K562 (cell line): ENCODE data around the gene CTF1. TPM values are rescaled to one million over a fixed set of nuclear protein-coding genes. Genes with fewer than 3 reads are reported as not detected.
A peak's percentile ranks its signal among the peaks of the same experiment; 100 is the strongest.
"Not testable (repeated sequence)": the region's sequence is repeated elsewhere in the genome, so short reads cannot be mapped to it uniquely, and the experiment has no call there.

ENCODE experiments used
- ATAC-seq: fragments of 200-7000 bp; cut with Tn5 transposase; 3 replicates; pipeline ENCODE4 v1.9.1; 2020; ENCODE audit warnings: moderate library complexity
- BruUV-seq: library from RNA; stranded (reverse); fragments of 400-500 nt; replicated peaks from 2 replicates; lab custom pipeline; 2021; lab: Mats Ljungman, UMichigan
- CTCF ChIA-PET: fragments of 300-600 bp; formaldehyde crosslinking; extraction: SDS; loops from one replicate; lab custom pipeline; 2021; ENCODE audit warnings: low intra/inter-chr PET ratio; lab: Yijun Ruan, JAX
- POLR2A ChIA-PET: fragments of 300-600, 350-650 bp; sonication (Branson Sonifier 250); formaldehyde crosslinking; extraction: SDS; loops from one replicate; lab custom pipeline; 2021; ENCODE audit warnings: antibody characterized with exemption, inconsistent platforms; lab: Yijun Ruan, JAX
- DNase-seq, 4 experiments: peaks; one replicate each; pipeline versions ENCODE4 v3.0.0 to v3.0.0-alpha.2; 2011 to 2018; ENCODE audit warnings: low spot score in 3 of 4, mixed read lengths in 3 of 4; ENCODE audit errors: extremely low read depth in 1 of 4
- FAIRE-seq: peaks from 2 replicates; lab custom pipeline; 2011; peaks lifted over from hg19 to GRCh38; lab: Jason Lieb, UNC
- H2AFZ ChIP-seq: 2 replicates; pipeline ENCODE4 v1.6.0; 2011; ENCODE audit warnings: low read depth, low read length, control low read depth, inconsistent platforms
- H3K27ac ChIP-seq: fragments of 200-600 bp; 3 replicates; pipeline ENCODE4 v1.8.0; 2011; ENCODE audit warnings: low read depth, mild to moderate bottlenecking, control low read depth, inconsistent platforms, low read length, moderate library complexity, mixed read lengths; ENCODE audit errors: extremely low read depth
- H3K27me3 ChIP-seq, 2 experiments: fragments of 300-600 bp in 1 of 2; 2 replicates in 1 of 2; 3 replicates in 1 of 2; pipeline versions ENCODE4 v1.6.0 to v1.8.0; 2011; ENCODE audit warnings: inconsistent platforms in 2 of 2, low read length in 2 of 2, mild to moderate bottlenecking in 1 of 2, mixed read lengths in 1 of 2, moderate library complexity in 1 of 2; ENCODE audit not compliant: control insufficient read depth in 2 of 2, insufficient read depth in 2 of 2
- H3K36me3 ChIP-seq: fragments of 300-600 bp; 3 replicates; pipeline ENCODE4 v1.8.0; 2011; ENCODE audit warnings: mild to moderate bottlenecking, low read length, inconsistent platforms; ENCODE audit not compliant: control insufficient read depth, insufficient read depth
- H3K4me1 ChIP-seq, 2 experiments: fragments of 200-600 bp in 1 of 2; replicated peaks in 1 of 2; 2 replicates in 1 of 2; 3 replicates in 1 of 2; pipeline versions ENCODE4 v1.5.1 to v1.8.0; 2011; ENCODE audit warnings: inconsistent platforms in 2 of 2, low read length in 2 of 2, mild to moderate bottlenecking in 1 of 2, mixed read lengths in 1 of 2, moderate library complexity in 1 of 2; ENCODE audit not compliant: control insufficient read depth in 2 of 2, insufficient read depth in 2 of 2
- H3K4me2 ChIP-seq: 2 replicates; pipeline ENCODE4 v1.6.1; 2011; ENCODE audit warnings: low read length, control low read depth, inconsistent platforms, mixed read lengths; ENCODE audit not compliant: insufficient read depth
- H3K4me3 ChIP-seq: fragments of 200-600 bp; sonication (generic), shearing (Covaris generic); 2 replicates; pipeline ENCODE4 v1.5.1; 2016; ENCODE audit warnings: control low read depth, inconsistent platforms
- H3K79me2 ChIP-seq: fragments of 200-600 bp; 3 replicates; pipeline ENCODE4 v1.8.0; 2011; ENCODE audit warnings: low read length, inconsistent platforms; ENCODE audit not compliant: control insufficient read depth, insufficient read depth
- H3K9ac ChIP-seq, 2 experiments: 2 replicates each; pipeline versions ENCODE4 v1.6.0 to v1.6.1; 2011; ENCODE audit warnings: low read depth in 2 of 2, low read length in 2 of 2, control low read depth in 1 of 2, inconsistent platforms in 1 of 2, mild to moderate bottlenecking in 1 of 2, mixed read lengths in 1 of 2; ENCODE audit not compliant: insufficient read depth in 1 of 2
- H3K9me1 ChIP-seq: one replicate; pipeline ENCODE4 v1.6.0; 2011; ENCODE audit warnings: inconsistent platforms, mild to moderate bottlenecking, low read length, moderate library complexity; ENCODE audit not compliant: control insufficient read depth, insufficient read depth
- H3K9me3 ChIP-seq: replicated peaks from 2 replicates; pipeline ENCODE4 v1.5.1; 2011; ENCODE audit warnings: low read depth, low read length, inconsistent platforms; ENCODE audit not compliant: control insufficient read depth, insufficient read depth
- H4K20me1 ChIP-seq: replicated peaks from 2 replicates; pipeline ENCODE4 v1.6.1; 2011; ENCODE audit warnings: low read length, inconsistent platforms, mixed read lengths; ENCODE audit not compliant: control insufficient read depth, insufficient read depth
- ELK1 ChIP-seq: sonication (generic); formaldehyde crosslinking; IDR thresholded peaks from 2 replicates; pipeline ENCODE4 v1.8.1; 2022; ENCODE audit warnings: missing genetic modification reagents
- MTA3 ChIP-seq: fragments of 450-650 bp; formaldehyde crosslinking; IDR thresholded peaks from 2 replicates; pipeline ENCODE4 v1.6.1; 2017; ENCODE audit warnings: mild to moderate bottlenecking, borderline replicate concordance
- NCOA4 ChIP-seq: fragments of 450-650 bp; IDR thresholded peaks from 2 replicates; pipeline ENCODE4 v1.6.1; 2018; ENCODE audit warnings: mild to moderate bottlenecking; ENCODE audit not compliant: partially characterized antibody
- RFX5 ChIP-seq: IDR thresholded peaks from 2 replicates; pipeline ENCODE4 v1.6.1; 2011; ENCODE audit warnings: low read depth, mild to moderate bottlenecking, improper control_type of control experiment, low read length
- SIN3A ChIP-seq, 2 experiments: fragments of 150-350 bp in 1 of 2; IDR thresholded peaks; 2 replicates each; pipeline ENCODE4 v1.6.1; 2011 to 2016; ENCODE audit warnings: borderline replicate concordance in 2 of 2, low read depth in 2 of 2, low read length in 2 of 2, mild to moderate bottlenecking in 2 of 2, moderate library complexity in 2 of 2; ENCODE audit not compliant: control insufficient read depth in 1 of 2
- TEAD4 ChIP-seq, 2 experiments: sonication (generic) in 1 of 2; formaldehyde crosslinking in 1 of 2; IDR thresholded peaks; 2 replicates each; pipeline versions ENCODE4 v1.6.1 to v1.8.0; 2012 to 2022; ENCODE audit warnings: borderline replicate concordance in 1 of 2, inconsistent platforms in 1 of 2, low read length in 1 of 2, mild to moderate bottlenecking in 1 of 2, missing genetic modification reagents in 1 of 2
- ZKSCAN1 ChIP-seq: fragments of 150-350 bp; IDR thresholded peaks from 2 replicates; pipeline ENCODE4 v1.6.1; 2016; ENCODE audit warnings: low read depth, low read length
- ZNF766 ChIP-seq: fragments of 200-800 bp; sonication (Bioruptor generic); conservative IDR thresholded peaks from 2 replicates; pipeline ENCODE4 v1.6.1; 2016; ENCODE audit warnings: missing genetic modification characterization, missing compliant biosample characterization
- WGBS: fragments of 100-300 bp; shearing (Covaris generic); methylation state at CpG from one replicate; pipeline ENCODE4 v1.1.6; 2016; ENCODE audit warnings: low coverage, mixed read lengths; ENCODE audit not compliant: insufficient coverage; ENCODE audit errors: missing lambda C conversion rate; 5-methylcytosine and 5-hydroxymethylcytosine counted together
- in situ Hi-C: fragments of 300-500 bp; cut with MboI; formaldehyde crosslinking; loops from 4 replicates; pipeline ENCODE4 v1.15.0; 2018; ENCODE audit warnings: inconsistent platforms, mixed read lengths
- intact Hi-C: fragments of 100-400 bp; cut with micrococcal nuclease; formaldehyde crosslinking; loops from 2 replicates; pipeline ENCODE4 v1.14.2; 2022
- polyA plus RNA-seq, 8 experiments: library from polyadenylated mRNA; depleted of rRNA in 4 of 8; stranded (reverse) in 5 of 8; unstranded in 3 of 8; fragments of >200 nt; fragmentation: Nextera tagmentation in 2 of 8; fragmentation: Illumina TruSeq in 1 of 8; extraction: Ambion mirVana in 2 of 8; extraction: Trizol in 1 of 8; gene quantifications; 2 replicates each; pipeline versions ENCODE4 v1.2.1 to v1.2.3, GENCODE V29; 2011 to 2014; ENCODE audit warnings: inconsistent platforms in 1 of 8, missing spikeins in 1 of 8
- total RNA-seq, 7 experiments: library from RNA; depleted of rRNA in 6 of 7; stranded (reverse); fragments of >200 nt in 6 of 7; fragmentation: Illumina TruSeq in 2 of 7; extraction: Trizol in 2 of 7; gene quantifications; 2 replicates each; pipeline versions ENCODE4 v1.2.1 to v1.2.3, GENCODE V29; 2011 to 2021; ENCODE audit warnings: low replicate concordance in 1 of 7
- TF ChIP-seq, protein P1 (sequence below): fragments of 450-650 bp; IDR thresholded peaks from 2 replicates; pipeline ENCODE4 v1.6.1; 2017; ENCODE audit warnings: mild to moderate bottlenecking, moderate library complexity

The CTF1 gene
- total and polyA plus RNA-seq, 9 of the 15 experiments (the other 6 are each of a cell fraction or from before 2014, with no cell fraction given): 0.24 to 2.5 (median 0.44) TPM

GRCh38 chr16:30891043-30891823 is 5.2 kb upstream of the CTF1 start:
- H3K4me3 ChIP-seq, CTCF ChIA-PET, H3K9me1 ChIP-seq, H3K27ac ChIP-seq, in situ Hi-C loops, intact Hi-C loops, H3K9ac ChIP-seq, H2AFZ ChIP-seq, H3K4me2 ChIP-seq, ATAC-seq, DNase-seq, H4K20me1 ChIP-seq: not testable (repeated sequence)
- H3K36me3 ChIP-seq: peaks cover 47% of the 10 kb centered on the region; the same call in 2 of the 3 replicates
- 91% methylated on average over 11 of the region's 15 CpGs for WGBS
- H3K79me2 ChIP-seq: peaks cover 22% of the 10 kb centered on the region
- TF ChIP-seq ZKSCAN1: 0 out of 2 replicates have a peak, but pooled peaks have one; percentile 51
- TF ChIP-seq, all 486 proteins: peak for 1; not testable (repeated sequence) for 485
- not testable (repeated sequence) for H3K9me3 ChIP-seq, BruUV-seq, FAIRE-seq, H3K27me3 ChIP-seq
- POLR2A ChIA-PET: interaction anchor here (0.6 to 1.4 kb wide), 3 partner anchors 11 to 47 kb away, joined by 3 to 4 read pairs (median 3); no protein-coding TSS in a partner anchor
- peaks cover 30 to 42% of the 10 kb centered on the region in 2 experiments for H3K4me1 ChIP-seq

GRCh38 chr16:30892670-30893416 is 3.6 kb upstream of the CTF1 start:
- BruUV-seq: TSS peak; percentile 48
- Histone ChIP-seq H3K9me1 (no peaks in the 10 kb centered on the region), H3K79me2 (peaks cover 22% of the 10 kb centered on the region), H3K4me1 (peaks cover 35 to 49% of the 10 kb centered on the region in 2 experiments), H3K4me3 (peak overlapping the region; percentile 67), H3K27me3 (no peaks in the 10 kb centered on the region), H3K9ac (peak overlapping the region; percentile 87 to 100), H3K36me3 (peaks cover 38% of the 10 kb centered on the region; the same call in 2 of the 3 replicates), H4K20me1 (no peaks in the 10 kb centered on the region), H2AFZ (peak overlapping the region; percentile 90; the same call in 1 of the 2 replicates), H3K27ac (peak overlapping the region; percentile 90), H3K9me3 (no peaks in the 10 kb centered on the region), H3K4me2 (peak overlapping the region; percentile 91)
- ATAC-seq (no peak), DNase-seq (no peak), FAIRE-seq (no peak)
- intact Hi-C loops (no loop called here), in situ Hi-C loops (no loop called here)
- CTCF ChIA-PET: no interaction called here
- WGBS: 76% methylated on average over 14 of the region's 20 CpGs
- POLR2A ChIA-PET: interaction anchor here (0.6 to 1.6 kb wide), 4 partner anchors 12 to 18 kb away, joined by 3 to 12 read pairs (median 5); no protein-coding TSS in a partner anchor
- no peak for TF ChIP-seq MTA3
- TF ChIP-seq RFX5: no peak
- TF ChIP-seq TEAD4 (IDR thresholded peaks at IDR 0.05; ENCODE audit: low read length): no peak
- 0 out of 2 replicates have a peak, but pooled peaks have one; percentile 17 for TF ChIP-seq TEAD4 (CRISPR knock-in tag; IDR thresholded peaks at IDR 0.05; ENCODE audit: borderline replicate concordance)
- no peak for TF ChIP-seq SIN3A (IDR thresholded peaks at IDR 0.05; ENCODE audit: borderline replicate concordance in 2 of 2, control insufficient read depth in 1 of 2, low read depth in 2 of 2, low read length in 2 of 2)
- TF ChIP-seq NCOA4: no peak
- TF ChIP-seq, protein P1, sequence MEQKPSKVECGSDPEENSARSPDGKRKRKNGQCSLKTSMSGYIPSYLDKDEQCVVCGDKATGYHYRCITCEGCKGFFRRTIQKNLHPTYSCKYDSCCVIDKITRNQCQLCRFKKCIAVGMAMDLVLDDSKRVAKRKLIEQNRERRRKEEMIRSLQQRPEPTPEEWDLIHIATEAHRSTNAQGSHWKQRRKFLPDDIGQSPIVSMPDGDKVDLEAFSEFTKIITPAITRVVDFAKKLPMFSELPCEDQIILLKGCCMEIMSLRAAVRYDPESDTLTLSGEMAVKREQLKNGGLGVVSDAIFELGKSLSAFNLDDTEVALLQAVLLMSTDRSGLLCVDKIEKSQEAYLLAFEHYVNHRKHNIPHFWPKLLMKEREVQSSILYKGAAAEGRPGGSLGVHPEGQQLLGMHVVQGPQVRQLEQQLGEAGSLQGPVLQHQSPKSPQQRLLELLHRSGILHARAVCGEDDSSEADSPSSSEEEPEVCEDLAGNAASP: no peak
- no peak for TF ChIP-seq ZNF766 (CRISPR knock-in tag)
- no peak for TF ChIP-seq ELK1
